GM06990 (cell line): ENCODE data around the gene PCDH12.
A peak's percentile ranks its signal among the peaks of the same experiment; 100 is the strongest.

ENCODE experiments used
- DNase-seq: peaks from one replicate; pipeline ENCODE4 v3.0.0-alpha.2; 2011; ENCODE audit not compliant: insufficient read length; ENCODE audit errors: extremely low read depth
- H3K27me3 ChIP-seq: replicated peaks from 2 replicates; pipeline ENCODE4 v1.6.0; 2011; ENCODE audit warnings: low read length; ENCODE audit not compliant: control insufficient read depth, insufficient read depth
- H3K36me3 ChIP-seq: 2 replicates; pipeline ENCODE4 v1.5.1; 2011; ENCODE audit warnings: low read length; ENCODE audit not compliant: control insufficient read depth, insufficient read depth
- H3K4me3 ChIP-seq: replicated peaks from 2 replicates; pipeline ENCODE4 v1.5.1; 2011; ENCODE audit warnings: low read depth, mild to moderate bottlenecking, control low read depth, low read length
- TF ChIP-seq, protein P1 (sequence below): IDR thresholded peaks from 2 replicates; pipeline ENCODE4 v1.5.1; 2011; ENCODE audit warnings: low read length, control low read depth, mild to moderate bottlenecking, inconsistent platforms; ENCODE audit not compliant: insufficient read depth, poor library complexity, severe bottlenecking

PCDH12 gene

DNA sequence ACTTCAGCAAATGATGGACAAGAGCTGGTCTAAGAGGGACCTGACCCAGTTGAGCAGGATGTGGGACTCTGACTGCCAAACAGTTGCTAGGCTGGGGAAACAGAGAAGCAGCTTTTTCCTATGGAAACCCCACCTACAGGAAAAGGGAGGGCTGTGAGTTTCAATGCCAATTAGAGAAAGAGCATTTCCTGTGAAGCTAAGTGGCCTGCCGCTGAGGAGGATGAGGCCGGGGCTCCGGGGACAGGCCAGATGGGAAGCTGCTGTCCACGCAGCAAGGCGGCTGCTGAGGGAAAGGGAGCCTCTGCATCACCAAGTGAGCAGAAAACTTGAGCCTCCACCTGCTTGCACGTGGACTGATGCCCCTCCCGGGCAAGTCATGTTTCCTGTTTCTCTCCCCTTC is at the start of gene PCDH12:
PCDH12 (minus strand) TSS at position 90 of the 400 bp plus-strand sequence. CDS start 351 bp downstream, outside the sequence.
- no peaks in the 10 kb centered on the region for H3K27me3 ChIP-seq
- no peaks in the 10 kb centered on the region for H3K36me3 ChIP-seq
- no peak for DNase-seq
- TF ChIP-seq, protein P1, sequence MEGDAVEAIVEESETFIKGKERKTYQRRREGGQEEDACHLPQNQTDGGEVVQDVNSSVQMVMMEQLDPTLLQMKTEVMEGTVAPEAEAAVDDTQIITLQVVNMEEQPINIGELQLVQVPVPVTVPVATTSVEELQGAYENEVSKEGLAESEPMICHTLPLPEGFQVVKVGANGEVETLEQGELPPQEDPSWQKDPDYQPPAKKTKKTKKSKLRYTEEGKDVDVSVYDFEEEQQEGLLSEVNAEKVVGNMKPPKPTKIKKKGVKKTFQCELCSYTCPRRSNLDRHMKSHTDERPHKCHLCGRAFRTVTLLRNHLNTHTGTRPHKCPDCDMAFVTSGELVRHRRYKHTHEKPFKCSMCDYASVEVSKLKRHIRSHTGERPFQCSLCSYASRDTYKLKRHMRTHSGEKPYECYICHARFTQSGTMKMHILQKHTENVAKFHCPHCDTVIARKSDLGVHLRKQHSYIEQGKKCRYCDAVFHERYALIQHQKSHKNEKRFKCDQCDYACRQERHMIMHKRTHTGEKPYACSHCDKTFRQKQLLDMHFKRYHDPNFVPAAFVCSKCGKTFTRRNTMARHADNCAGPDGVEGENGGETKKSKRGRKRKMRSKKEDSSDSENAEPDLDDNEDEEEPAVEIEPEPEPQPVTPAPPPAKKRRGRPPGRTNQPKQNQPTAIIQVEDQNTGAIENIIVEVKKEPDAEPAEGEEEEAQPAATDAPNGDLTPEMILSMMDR, result no peak
- H3K4me3 ChIP-seq, result no peak within 1 kb of the TSS

DNA sequence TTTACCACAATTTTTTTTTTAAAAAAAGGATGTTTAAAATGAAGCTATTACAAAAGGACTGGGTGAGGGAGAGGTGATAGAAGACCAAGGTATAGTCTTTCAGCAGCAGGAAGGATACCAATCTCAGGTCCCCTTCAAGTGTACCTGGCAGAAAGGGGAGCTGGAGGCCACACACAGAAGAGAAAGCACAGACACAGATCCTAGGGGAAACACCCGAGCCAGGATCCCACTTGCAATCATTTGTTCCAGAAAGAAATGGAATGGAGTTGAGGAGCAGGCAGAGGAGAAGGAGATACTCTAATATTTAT is 49.2 kb upstream of the PCDH12 start:
- Histone ChIP-seq H3K27me3 (no peaks in the 10 kb centered on the region), H3K4me3 (no peak overlapping the region), H3K36me3 (no peaks in the 10 kb centered on the region)
- no peak for DNase-seq
- TF ChIP-seq, protein P1, result no peak

DNA sequence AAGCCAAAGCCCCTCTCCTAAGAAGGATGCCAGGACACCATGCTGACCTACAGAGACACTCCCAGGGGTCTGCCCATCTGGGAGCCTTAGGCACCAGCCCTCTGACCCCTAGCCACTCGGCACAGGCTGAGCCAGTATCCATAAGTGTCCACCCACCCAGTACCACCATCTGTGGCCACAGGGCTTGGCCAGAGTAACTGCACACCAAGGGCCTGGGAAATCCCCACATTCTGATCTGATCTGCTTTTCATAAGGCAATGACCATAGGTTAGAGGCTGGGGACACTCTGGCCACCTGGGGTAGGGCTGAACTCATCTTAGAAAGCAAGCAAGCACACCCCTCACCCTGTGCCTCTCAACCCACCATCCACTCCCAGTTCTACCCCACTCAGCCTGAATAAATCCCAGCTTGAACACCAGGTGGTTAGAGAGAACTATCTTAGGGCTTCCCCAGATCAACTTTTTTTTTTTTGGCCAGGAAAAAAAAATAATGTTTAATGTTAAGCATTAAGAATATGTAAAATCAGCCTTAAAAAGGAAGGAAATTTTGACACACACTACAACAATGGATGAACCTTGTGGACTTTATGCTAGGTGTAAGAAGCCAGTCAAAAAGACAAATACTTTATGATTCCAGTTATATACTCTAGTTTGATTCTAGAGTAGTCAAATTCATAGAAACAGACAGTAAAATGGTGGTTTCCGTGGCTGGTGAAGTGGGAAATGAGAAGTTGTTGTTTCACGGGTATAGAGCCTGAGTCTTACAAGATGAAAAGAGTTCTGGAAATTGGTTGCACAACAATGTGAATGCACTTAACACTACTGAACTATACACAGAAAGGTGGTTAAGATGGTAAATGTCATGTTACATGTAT is 48.6 kb upstream of the PCDH12 start:
- no peak for DNase-seq
- no peaks in the 10 kb centered on the region for H3K36me3 ChIP-seq
- TF ChIP-seq, protein P1, result no peak
- no peak overlapping the region for H3K4me3 ChIP-seq
- H3K27me3 ChIP-seq, result no peaks in the 10 kb centered on the region

DNA sequence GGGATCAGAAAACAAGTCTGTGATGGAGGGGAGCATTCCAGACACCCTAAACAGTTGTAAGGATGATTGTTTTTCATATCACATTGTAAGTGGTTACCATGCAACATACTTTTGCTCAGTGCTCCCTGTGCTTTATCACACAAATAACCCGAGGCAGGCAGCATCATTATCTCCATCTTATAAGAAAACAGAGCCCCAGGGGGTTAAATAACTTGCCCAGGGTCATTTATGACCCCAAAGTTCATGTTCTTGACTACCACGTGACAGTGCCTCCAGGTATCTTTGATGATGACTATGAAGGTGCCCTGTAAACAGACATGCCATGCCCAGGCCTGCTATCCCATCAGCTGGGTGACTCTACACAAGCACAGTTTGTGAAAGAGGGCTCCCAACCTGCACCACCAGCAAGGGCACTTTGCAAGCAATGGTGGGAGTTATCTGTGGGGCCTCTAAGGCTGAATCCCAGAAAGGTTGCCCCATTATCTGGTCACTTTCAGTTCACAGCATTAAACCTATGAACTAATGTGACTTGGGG is 45.3 kb upstream of the PCDH12 start:
- Histone ChIP-seq H3K4me3 (no peak overlapping the region), H3K36me3 (no peaks in the 10 kb centered on the region; the same call in 1 of the 2 replicates), H3K27me3 (no peaks in the 10 kb centered on the region)
- DNase-seq, result no peak
- TF ChIP-seq, protein P1, result no peak

DNA sequence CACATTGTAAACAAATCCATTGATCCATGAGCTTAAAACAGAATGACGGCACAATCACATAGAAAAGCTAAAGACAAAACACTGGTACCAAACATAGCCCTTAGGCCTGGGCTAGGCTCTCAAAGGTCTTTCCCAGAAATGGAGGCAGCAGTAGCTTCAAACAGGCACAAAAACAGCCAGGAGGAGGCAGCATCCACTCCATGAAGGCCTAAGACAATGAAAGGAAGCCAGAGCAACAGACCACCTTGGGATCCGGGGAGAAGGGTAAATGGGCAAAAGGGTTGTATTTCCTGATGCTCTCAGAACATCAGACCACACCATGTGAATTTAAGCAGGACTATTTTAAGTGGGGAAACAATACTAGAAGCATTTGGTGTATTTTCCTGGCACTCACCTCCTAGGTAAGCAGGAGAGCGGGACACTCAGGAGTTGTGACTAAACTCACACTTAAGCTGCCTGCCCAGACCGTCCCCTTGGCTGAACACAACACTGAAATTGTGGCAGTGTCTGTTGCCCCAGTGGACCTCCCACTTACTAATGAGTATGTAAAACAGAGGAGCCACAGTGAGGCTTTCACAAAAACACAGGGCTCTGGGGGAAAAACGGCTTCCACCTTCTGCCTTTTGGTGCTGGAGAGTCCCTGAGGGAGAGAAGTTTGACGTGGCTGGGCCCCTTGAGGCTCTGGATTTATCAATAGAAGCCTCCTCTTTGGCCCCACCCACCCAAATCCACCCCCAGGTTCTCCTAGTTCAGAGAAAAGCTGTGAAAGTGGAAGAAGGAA is 42.9 kb upstream of the PCDH12 start:
- Histone ChIP-seq H3K36me3 (no peaks in the 10 kb centered on the region; the same call in 1 of the 2 replicates), H3K27me3 (no peaks in the 10 kb centered on the region), H3K4me3 (no peak overlapping the region)
- TF ChIP-seq, protein P1, result peak; percentile 36
- DNase-seq, result no peak
